Measurements from ENCODE around the gene EPB41L4B.

DNA sequence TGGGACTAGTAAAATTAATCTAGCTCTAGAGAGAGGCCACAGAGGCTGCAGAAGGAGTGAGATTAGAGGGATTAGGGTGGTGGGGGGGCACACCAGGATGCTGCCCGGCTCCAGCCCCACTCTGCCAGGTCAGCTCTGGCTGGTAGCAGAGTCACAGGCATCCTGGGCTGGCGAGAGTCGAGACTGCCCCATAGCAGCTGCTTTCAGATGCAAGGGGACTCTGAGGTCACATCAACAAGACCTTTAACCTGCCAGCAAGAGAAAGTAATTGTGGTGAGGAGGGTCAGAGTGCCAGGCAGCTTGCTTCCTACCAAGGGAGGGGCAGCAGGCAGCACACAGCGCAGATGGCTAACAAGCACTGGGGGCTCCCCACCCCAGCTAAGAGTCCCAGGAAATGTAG, 7.5 kb downstream of the EPB41L4B start:
- TF ChIP-seq POLR2AphosphoS5 (IDR thresholded peaks at IDR 0.05; ENCODE audit: low read depth, low read length): no peak
- no peak for TF ChIP-seq POLR2A (IDR thresholded peaks at IDR 0.05; ENCODE audit: low read depth, low read length)
